A549 (cell line): Measurements from ENCODE around the gene PSRC1.

Experiments
- CTCF ChIP-seq: fragments of >200 bp; sonication (Bioruptor Twin); formaldehyde crosslinking; IDR thresholded peaks from 3 replicates; pipeline ENCODE4 v1.5.1; 2016
- EP300 ChIP-seq, 2 experiments: fragments of >200 bp; sonication (Bioruptor Twin); formaldehyde crosslinking; IDR thresholded peaks; 2 replicates in 1 of 2; 3 replicates in 1 of 2; pipeline ENCODE4 v1.6.1; 2016 to 2017
- POLR2A ChIP-seq: IDR thresholded peaks from 2 replicates; pipeline ENCODE4 v1.6.1; 2012; ENCODE audit warnings: mild to moderate bottlenecking, low read length
- ZNF302 ChIP-seq: fragments of 250-450 bp; sonication (Bioruptor Pico); IDR thresholded peaks from 2 replicates; pipeline ENCODE4 v1.9.0; 2021; ENCODE audit warnings: inconsistent platforms, mild to moderate bottlenecking, moderate library complexity

GRCh38 chr1:109271458-109271857 lies 11.5 kb downstream of the PSRC1 start:
- TF ChIP-seq POLR2A (no peak), CTCF (no peak), ZNF302 (no peak), EP300 (IDR thresholded peaks at IDR 0.05) (no peak)
